Keratinocyte (primary cell): Measurements from ENCODE around the gene RANBP9. TPM values are rescaled to one million over a fixed set of nuclear protein-coding genes. Genes with fewer than 3 reads are reported as not detected.

Experiments
- DNase-seq: peaks from one replicate; pipeline ENCODE4 v3.0.0-alpha.2; 2011; ENCODE audit warnings: low read depth, missing footprints, low spot score
- FAIRE-seq: peaks from 2 replicates; lab custom pipeline; 2011; peaks lifted over from hg19 to GRCh38; lab: Jason Lieb, UNC
- H2AFZ ChIP-seq: 2 replicates; pipeline ENCODE4 v1.6.0; 2012; ENCODE audit warnings: low read length, control low read depth, inconsistent platforms; ENCODE audit not compliant: control insufficient read depth
- H3K27ac ChIP-seq: 2 replicates; pipeline ENCODE4 v1.5.1; 2011; ENCODE audit warnings: low read length; ENCODE audit not compliant: control insufficient read depth, insufficient read depth
- H3K27me3 ChIP-seq: 3 replicates; pipeline ENCODE4 v1.6.0; 2011; ENCODE audit warnings: low read length; ENCODE audit not compliant: control insufficient read depth, insufficient read depth; ENCODE audit errors: extremely low read depth
- H3K36me3 ChIP-seq, 2 experiments: 2 replicates in 1 of 2; 3 replicates in 1 of 2; pipeline ENCODE4 v1.5.1; 2011; ENCODE audit warnings: low read length in 2 of 2, mild to moderate bottlenecking in 1 of 2; ENCODE audit not compliant: control insufficient read depth in 2 of 2, insufficient read depth in 2 of 2; ENCODE audit errors: extremely low read depth in 1 of 2
- H3K4me1 ChIP-seq: 3 replicates; pipeline ENCODE4 v1.5.1; 2011; ENCODE audit warnings: low read length; ENCODE audit not compliant: control insufficient read depth, insufficient read depth; ENCODE audit errors: extremely low read depth
- H3K4me2 ChIP-seq: 3 replicates; pipeline ENCODE4 v1.6.0; 2011; ENCODE audit warnings: low read depth, low read length; ENCODE audit not compliant: control insufficient read depth, insufficient read depth; ENCODE audit errors: extremely low read depth
- H3K4me3 ChIP-seq, 3 experiments: fragments of 200-600 bp in 1 of 3; sonication (generic) in 1 of 3; 2 replicates in 2 of 3; 3 replicates in 1 of 3; pipeline ENCODE4 v1.5.1; 2011 to 2016; ENCODE audit warnings: low read length in 3 of 3, mild to moderate bottlenecking in 3 of 3, control low read depth in 2 of 3, inconsistent platforms in 1 of 3, low read depth in 1 of 3, mixed read lengths in 1 of 3, mixed run types in 1 of 3, moderate library complexity in 1 of 3; ENCODE audit not compliant: control insufficient read depth in 2 of 3, insufficient read depth in 2 of 3; ENCODE audit errors: extremely low read depth in 1 of 3
- H3K79me2 ChIP-seq: 2 replicates; pipeline ENCODE4 v1.6.0; 2012; ENCODE audit warnings: low read length; ENCODE audit not compliant: control insufficient read depth, insufficient read depth
- H3K9ac ChIP-seq: 3 replicates; pipeline ENCODE4 v1.6.0; 2011; ENCODE audit warnings: low read length; ENCODE audit not compliant: control insufficient read depth, insufficient read depth; ENCODE audit errors: extremely low read depth
- H3K9me1 ChIP-seq: 3 replicates; pipeline ENCODE4 v1.6.0; 2011; ENCODE audit warnings: low read length; ENCODE audit not compliant: control insufficient read depth, insufficient read depth; ENCODE audit errors: extremely low read depth
- H3K9me3 ChIP-seq: 2 replicates; pipeline ENCODE4 v1.5.1; 2012; ENCODE audit warnings: low read depth, low read length; ENCODE audit not compliant: control insufficient read depth
- H4K20me1 ChIP-seq: 3 replicates; pipeline ENCODE4 v1.6.0; 2011; ENCODE audit warnings: low read length; ENCODE audit not compliant: control insufficient read depth, insufficient read depth; ENCODE audit errors: extremely low read depth
- CTCF ChIP-seq, 3 experiments: IDR thresholded peaks in 1 of 3; conservative IDR thresholded peaks in 1 of 3; optimal IDR thresholded peaks in 1 of 3; 2 replicates in 2 of 3; 3 replicates in 1 of 3; pipeline versions ENCODE3 to v1.5.1; 2011; ENCODE audit warnings: low read length in 3 of 3, mild to moderate bottlenecking in 3 of 3, moderate library complexity in 2 of 3, control low read depth in 1 of 3, inconsistent platforms in 1 of 3; ENCODE audit not compliant: insufficient read depth in 2 of 3; ENCODE audit errors: extremely low read depth in 1 of 3
- EZH2 ChIP-seq: IDR thresholded peaks from one replicate; pipeline ENCODE4 v1.6.1; 2012; ENCODE audit warnings: inconsistent platforms, mild to moderate bottlenecking, low read length, moderate library complexity
- dilution Hi-C: fragments of 300-500 bp; cut with MboI; formaldehyde crosslinking; loops from one replicate; pipeline ENCODE4 v1.7.0; 2020; ENCODE audit warnings: low sequenced_read_pairs; ENCODE audit not compliant: extremely low pct_ligation_motif_present
- polyA plus RNA-seq, 5 experiments: library from polyadenylated mRNA; depleted of rRNA in 3 of 5; stranded (reverse) in 3 of 5; stranded (forward) in 1 of 5; unstranded in 1 of 5; fragments of >200 nt; gene quantifications; 1 replicate in 1 of 5; 2 replicates in 3 of 5; 3 replicates in 1 of 5; pipeline versions ENCODE4 v1.2.1 to v1.2.3, GENCODE V29; 2011 to 2012; ENCODE audit warnings: missing spikeins in 2 of 5, low read depth in 1 of 5, low replicate concordance in 1 of 5

RANBP9 gene
- polyA plus RNA-seq, 1 donor (not counting 4 experiments of a cell fraction or from before 2014, with no cell fraction given) = 36.7 TPM

- no peak for FAIRE-seq
- peaks cover 12% of the 10 kb centered on the region for H3K9me1 ChIP-seq
- no peak overlapping the region for H3K4me3 ChIP-seq
- no peaks in the 10 kb centered on the region for H3K36me3 ChIP-seq
- DNase-seq = no peak
- no peak overlapping the region for H3K4me2 ChIP-seq
- dilution Hi-C loops = no loop called here
- no peaks in the 10 kb centered on the region for H3K9me3 ChIP-seq
- no peak overlapping the region for H2AFZ ChIP-seq
- H3K9ac ChIP-seq = no peak overlapping the region
- peaks cover 98% of the 10 kb centered on the region for H3K79me2 ChIP-seq
- no peaks in the 10 kb centered on the region for H3K27me3 ChIP-seq
- peaks cover 7% of the 10 kb centered on the region for H4K20me1 ChIP-seq
- H3K4me1 ChIP-seq = peaks cover 18% of the 10 kb centered on the region
- TF ChIP-seq CTCF (optimal IDR thresholded peaks at IDR 0.05 in 1 of 3, IDR thresholded peaks at IDR 0.05 in 1 of 3, conservative IDR thresholded peaks at IDR 0.05 in 1 of 3; ENCODE audit: extremely low read depth in 1 of 3, insufficient read depth in 2 of 3, low read length in 3 of 3) = no peak
- TF ChIP-seq EZH2 = no peak
- H3K27ac ChIP-seq = no peak overlapping the region
These were observed 8.1 kb downstream of the RANBP9 start for GRCh38 chr6:13703496-13703895.

- no peaks in the 10 kb centered on the region for H3K27me3 ChIP-seq
- H3K4me1 ChIP-seq = peaks cover 14% of the 10 kb centered on the region
- FAIRE-seq (no peak), DNase-seq (no peak)
- H3K9ac ChIP-seq = no peak overlapping the region
- peaks cover 8% of the 10 kb centered on the region for H3K9me1 ChIP-seq
- H3K79me2 ChIP-seq = peaks cover 96% of the 10 kb centered on the region
- H3K36me3 ChIP-seq = no peaks in the 10 kb centered on the region
- no peak for TF ChIP-seq EZH2
- no peak for TF ChIP-seq CTCF (optimal IDR thresholded peaks at IDR 0.05 in 1 of 3, IDR thresholded peaks at IDR 0.05 in 1 of 3, conservative IDR thresholded peaks at IDR 0.05 in 1 of 3; ENCODE audit: extremely low read depth in 1 of 3, insufficient read depth in 2 of 3, low read length in 3 of 3)
- no peak overlapping the region for H3K27ac ChIP-seq
- H3K4me3 ChIP-seq = no peak overlapping the region
- no peak overlapping the region for H3K4me2 ChIP-seq
- dilution Hi-C loops = no loop called here
- H4K20me1 ChIP-seq = peaks cover 2% of the 10 kb centered on the region
- no peaks in the 10 kb centered on the region for H3K9me3 ChIP-seq
- H2AFZ ChIP-seq = no peak overlapping the region
These were observed 8.8 kb downstream of the RANBP9 start for GRCh38 chr6:13702809-13703302.
